NB4 (cell line): ENCODE data around the gene EIF2AK2.

ENCODE experiments used
- CTCF ChIP-seq: IDR thresholded peaks from one replicate; pipeline ENCODE4 v1.5.1; 2012; ENCODE audit warnings: low read depth, low read length
- MAX ChIP-seq: IDR thresholded peaks from 2 replicates; pipeline ENCODE4 v1.6.1; 2011; ENCODE audit warnings: low read depth, low read length
- MYC ChIP-seq: IDR thresholded peaks from 2 replicates; pipeline ENCODE4 v1.6.1; 2011; ENCODE audit warnings: low read depth, low read length
- POLR2A ChIP-seq: IDR thresholded peaks from 2 replicates; pipeline ENCODE4 v1.6.1; 2011; ENCODE audit warnings: mild to moderate bottlenecking; ENCODE audit not compliant: insufficient read length; ENCODE audit errors: extremely low read depth

GRCh38 chr2:37083873-37084794, 72.6 kb downstream of the EIF2AK2 start, which contains the start of the genes GPATCH11 and HEATR5B:
- TF ChIP-seq CTCF (no peak), MYC (peak; percentile 83), POLR2A (peak; percentile 62), MAX (peak; percentile 84)
